Activated CD4-positive, CD25-positive, alpha-beta regulatory T cell treated with anti-CD3 and anti-CD28 coated beads, Interleukin-2, amount 50 U/mL, for 24 hours (primary cell): ENCODE measurements around the gene HSFX3.
A peak's percentile ranks its signal among the peaks of the same experiment; 100 is the strongest.
"Not testable (repeated sequence)": the region's sequence is repeated elsewhere in the genome, so short reads cannot be mapped to it uniquely, and the experiment has no call there.

Source experiments
- ATAC-seq, 2 donors: fragments of 150-1000 bp; cut with Tn5 transposase; one replicate each; pipeline ENCODE4 v1.10.0; 2021; ENCODE audit warnings: mild to moderate bottlenecking in 1 of 2, moderate library complexity in 1 of 2

HSFX3 gene

DNA sequence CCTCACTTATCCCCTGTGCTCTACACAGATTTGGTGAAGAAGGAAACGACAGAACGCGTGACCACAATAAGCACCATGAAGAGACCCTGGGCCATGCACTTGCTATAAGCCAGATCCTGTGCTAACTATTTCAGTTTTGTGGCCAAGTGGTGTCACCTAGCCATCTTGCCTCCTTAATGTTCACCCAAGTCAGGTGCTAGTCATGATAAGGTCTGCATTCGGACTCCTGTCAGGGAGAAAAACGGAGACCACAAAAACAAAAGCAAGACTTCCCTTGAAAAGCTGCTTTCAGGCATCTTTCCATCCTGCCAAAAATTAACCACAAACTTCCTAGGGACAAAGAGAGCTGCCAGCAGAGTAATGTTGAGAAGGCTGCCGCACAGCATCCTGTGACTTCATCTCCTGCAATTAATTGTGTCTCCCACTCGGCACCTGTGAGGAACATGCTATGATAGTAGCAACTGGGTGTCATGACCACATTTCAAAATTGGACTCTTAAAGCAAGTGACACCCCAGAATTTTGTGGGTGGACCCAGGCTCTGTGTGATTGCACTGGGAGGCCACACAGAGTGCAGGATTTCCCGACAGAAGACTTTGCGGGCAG lies 35.8 kb downstream of the HSFX3 start:
- ATAC-seq, result no peak

DNA sequence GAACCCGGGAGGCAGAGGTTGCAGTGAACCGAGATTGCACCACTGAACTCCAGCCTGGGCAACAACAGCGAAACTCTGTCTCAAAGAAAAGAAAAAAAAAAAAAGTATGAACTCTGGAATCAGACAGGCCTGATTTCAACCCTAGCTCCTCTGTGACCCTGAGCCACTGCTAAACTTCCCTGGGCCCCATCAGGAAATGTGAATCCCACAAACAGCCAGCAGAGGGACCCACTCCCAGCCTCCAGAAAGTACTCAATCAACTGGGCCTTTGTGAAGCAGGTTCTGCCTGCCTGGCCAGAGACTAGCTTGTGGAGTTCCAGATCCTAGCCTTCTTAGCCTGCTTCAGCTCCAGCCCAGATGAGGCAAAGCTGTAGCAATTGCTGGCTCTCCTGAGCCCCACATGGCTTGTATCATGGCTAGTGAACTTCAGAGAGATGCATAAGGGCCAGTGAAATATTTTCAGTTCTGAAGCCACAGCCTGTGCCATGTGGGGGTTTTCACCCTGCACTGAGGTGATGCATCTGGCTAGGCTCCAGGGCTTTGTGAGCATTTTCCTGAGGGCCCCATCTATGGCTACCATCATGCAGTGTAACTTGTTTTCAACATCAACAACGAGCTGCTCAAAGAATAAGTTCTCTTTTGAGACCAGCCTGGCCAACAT lies 37.4 kb downstream of the HSFX3 start:
- peak; percentile 49 to 56 for ATAC-seq

GRCh38 chrX:149511081-149511480 lies 38.6 kb downstream of the HSFX3 start:
- ATAC-seq, result no peak

GRCh38 chrX:149510386-149510785 lies 39.3 kb downstream of the HSFX3 start:
- ATAC-seq, result no peak

DNA sequence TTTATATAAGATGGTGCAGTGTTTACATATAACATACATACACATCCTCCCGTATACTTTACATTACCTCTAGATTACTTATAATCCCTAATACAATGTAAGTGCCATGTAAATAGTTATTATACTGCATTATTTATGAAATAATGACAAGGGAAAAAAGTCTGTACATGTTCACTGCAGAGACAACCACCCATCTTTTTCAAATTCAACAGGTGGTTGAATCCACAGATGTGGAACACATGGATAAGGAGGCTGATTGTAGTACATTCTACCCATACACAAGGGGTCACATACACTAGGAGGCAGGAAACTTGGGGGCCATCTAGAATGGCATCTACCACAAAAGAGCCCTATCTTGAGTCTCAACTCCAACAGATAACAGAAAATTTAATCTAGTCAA lies 41.3 kb downstream of the HSFX3 start:
- no peak for ATAC-seq

GRCh38 chrX:149506349-149506748 lies 43.4 kb downstream of the HSFX3 start:
- no peak for ATAC-seq

- no peak for ATAC-seq
Observed at GRCh38 chrX:149505671-149506070, 44.1 kb downstream of the HSFX3 start.

DNA sequence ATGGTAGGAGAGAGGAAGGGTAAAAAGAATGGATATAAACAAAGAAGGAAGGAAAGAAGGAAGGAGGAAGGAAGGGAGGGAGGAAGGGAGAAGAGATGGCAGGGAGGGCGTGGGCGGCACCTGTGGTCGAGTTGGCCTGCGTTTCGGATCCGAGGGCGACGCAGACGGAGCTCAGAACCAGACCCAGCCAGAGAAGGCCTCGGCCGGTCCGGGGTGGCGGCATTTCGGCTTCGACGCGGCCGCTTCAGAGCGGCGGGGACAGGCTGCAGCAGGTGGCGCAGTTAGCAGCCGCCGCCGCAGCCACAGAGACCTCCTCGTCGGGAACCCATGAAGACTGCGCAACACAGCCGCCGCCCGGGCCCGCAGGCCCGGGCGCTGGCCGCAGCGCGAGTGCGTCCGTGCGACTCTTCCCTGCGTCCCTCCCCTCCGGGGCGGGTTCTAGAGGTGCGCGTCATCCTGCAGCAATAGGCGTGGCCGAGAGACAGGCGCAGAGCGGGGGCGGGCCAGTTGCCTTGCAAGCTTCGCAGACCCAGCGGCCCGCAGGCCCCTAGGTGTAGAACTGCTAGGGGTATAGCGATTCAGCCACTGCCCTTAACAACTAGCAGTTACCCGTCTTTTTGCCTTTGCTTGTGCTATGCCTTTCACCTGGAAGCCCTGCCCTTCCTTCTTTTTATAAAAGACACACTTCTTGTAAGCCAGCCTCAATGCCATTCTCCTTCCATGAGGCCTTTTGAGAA lies 44.6 kb downstream of the HSFX3 start, which contains the start of gene IDS:
Gene IDS (minus strand): TSS at position 392 of the 737 bp plus-strand sequence. CDS start 169 bp downstream, at position 223.
- ATAC-seq, result peak; percentile 75 to 76

- ATAC-seq, result peak; percentile 58 to 59
Observed at GRCh38 chrX:149504226-149504914, 45.4 kb downstream of the HSFX3 start.

- ATAC-seq, result peak; percentile 74 to 75
Observed at GRCh38 chrX:149503446-149503845, 46.3 kb downstream of the HSFX3 start.

DNA sequence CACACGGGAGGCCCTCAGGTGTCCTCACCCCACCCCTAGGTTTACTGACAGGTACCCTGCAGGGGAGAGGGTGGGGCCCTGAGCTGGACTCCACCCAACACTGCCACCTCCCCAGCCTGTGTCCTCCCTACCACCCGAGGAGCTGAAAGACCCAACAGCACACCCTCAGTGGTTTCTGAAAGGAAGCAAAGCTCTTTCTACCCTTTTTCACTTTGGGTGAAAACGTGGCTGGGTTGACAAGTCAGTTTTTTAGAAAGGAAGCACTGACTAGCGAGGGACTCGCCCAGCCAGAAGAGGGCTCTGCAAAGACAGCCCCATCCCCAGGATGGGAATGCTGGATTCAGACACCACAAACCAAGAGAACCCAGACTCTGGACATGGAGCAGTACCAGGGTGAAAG lies 46.8 kb downstream of the HSFX3 start:
- not testable (repeated sequence) for ATAC-seq

GRCh38 chrX:149499766-149500165 lies 50.0 kb downstream of the HSFX3 start:
- ATAC-seq, result no peak

DNA sequence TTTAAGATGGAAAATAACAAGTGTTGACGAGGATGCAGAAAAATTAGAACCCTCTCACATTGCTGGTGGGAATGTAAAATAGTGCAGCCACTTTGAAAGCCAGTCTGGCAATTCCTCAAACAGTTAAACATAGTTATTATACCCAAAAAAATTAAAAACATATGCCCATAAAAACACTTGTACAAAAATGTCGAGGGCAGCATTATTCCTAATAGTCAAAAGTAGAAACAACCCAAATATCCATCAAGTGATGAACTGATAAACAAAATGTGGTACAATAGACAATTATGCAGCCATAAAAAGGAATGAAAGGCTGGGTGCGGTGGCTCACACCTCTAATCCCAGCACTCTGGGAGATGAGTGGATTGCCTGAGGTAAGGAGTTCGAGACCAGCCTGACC lies 51.0 kb downstream of the HSFX3 start:
- ATAC-seq, result no peak
